ENCODE data around the gene IREB2. TPM values are rescaled to one million over a fixed set of nuclear protein-coding genes. Genes with fewer than 3 reads are reported as not detected.
"Not testable (repeated sequence)": the region's sequence is repeated elsewhere in the genome, so short reads cannot be mapped to it uniquely, and the experiment has no call there.

The IREB2 gene
- total and polyA plus RNA-seq, 9 donors = 15.2 to 54.5 (median 44.8) TPM

GRCh38 chr15:78538358-78538757, 100.3 kb downstream of the IREB2 start:
- DNase-seq = no peak
- no peak overlapping the region for H3K27ac ChIP-seq
- 70 to 81% (median 81%) methylated on average over 1 of the region's 1 CpG for WGBS, 3 donors
- no peak for TF ChIP-seq EP300 (IDR thresholded peaks at IDR 0.05)
- no peak for TF ChIP-seq POLR2A (IDR thresholded peaks at IDR 0.05)
- no peak for TF ChIP-seq CTCF (IDR thresholded peaks at IDR 0.05)
- intact Hi-C loops (cut with DNase I) = no loop called here
- H3K36me3 ChIP-seq = no peaks in the 10 kb centered on the region
- no peak overlapping the region for H3K4me3 ChIP-seq
- H3K27me3 ChIP-seq = no peaks in the 10 kb centered on the region
- H3K4me1 ChIP-seq (ENCODE audit: insufficient read depth) = peaks cover 2% of the 10 kb centered on the region
- no peaks in the 10 kb centered on the region for H3K9me3 ChIP-seq

- peak in 3 of 5 donors; percentile 19 to 38 (median 37) for DNase-seq
- H3K27me3 ChIP-seq; intact Hi-C loops (cut with DNase I); H3K36me3 ChIP-seq; H3K9me3 ChIP-seq; H3K4me1 ChIP-seq (ENCODE audit: insufficient read depth): not testable (repeated sequence)
- 65 to 77% (median 76%) methylated on average over 18 of the region's 18 CpGs for WGBS, 3 donors
- H3K4me3 ChIP-seq = peak overlapping the region; percentile 90
- peak overlapping the region; percentile 82 to 92 for H3K27ac ChIP-seq
These were observed 101.6 kb downstream of the IREB2 start for GRCh38 chr15:78539464-78540140.

DNA sequence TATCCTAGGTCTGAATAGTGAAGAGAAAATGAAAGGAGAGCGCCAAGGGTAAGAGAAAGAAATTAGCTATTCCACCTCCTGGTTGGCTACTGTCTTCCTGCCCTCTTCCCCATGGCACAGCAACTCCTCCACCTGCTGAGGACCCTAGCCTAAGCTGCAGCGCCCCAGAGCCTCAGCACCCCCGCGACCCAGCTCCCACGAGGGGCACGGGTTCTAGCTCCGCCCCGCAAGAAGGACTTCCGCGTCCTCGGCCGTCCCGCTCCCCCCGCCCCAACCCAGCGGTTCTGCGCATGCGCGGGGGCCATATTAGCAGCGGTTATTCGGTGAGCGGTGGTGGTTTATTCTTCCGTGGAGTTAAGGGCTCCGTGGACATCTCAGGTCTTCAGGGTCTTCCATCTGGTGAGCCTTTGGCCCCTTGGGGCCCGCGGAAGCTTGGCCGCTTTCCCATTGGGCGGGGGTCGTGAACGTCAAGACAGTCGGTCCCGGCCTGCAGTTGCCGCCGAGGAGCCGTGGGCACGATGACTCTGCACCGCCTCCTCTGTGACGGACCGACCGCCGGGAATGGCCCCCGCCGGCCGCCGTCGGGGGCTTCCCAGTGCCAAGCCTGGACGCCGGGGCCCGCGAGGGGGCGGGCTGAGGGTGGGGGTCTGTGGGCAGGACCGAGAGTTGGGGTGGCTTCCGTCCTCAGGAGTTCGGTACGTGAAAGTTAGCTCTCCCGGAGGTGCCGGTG, 102.3 kb downstream of the IREB2 start, which contains the start of gene PSMA4:
Gene PSMA4, plus strand, starts transcription at position 304 of the 730 bp plus-strand sequence. CDS start 1,484 bp downstream, outside the sequence.
- Histone ChIP-seq H3K27me3 (no peaks in the 10 kb centered on the region), H3K4me3 (peak within 1 kb of the TSS; percentile 90), H3K27ac (peak within 1 kb of the TSS; percentile 82 to 92), H3K4me1 (ENCODE audit: insufficient read depth) (peaks cover 2% of the 10 kb centered on the region), H3K9me3 (no peaks in the 10 kb centered on the region), H3K36me3 (no peaks in the 10 kb centered on the region)
- intact Hi-C loops (cut with DNase I) = no loop called here
- peak; percentile 91 to 96 (median 94) for DNase-seq
- 1 to 2% (median 1%) methylated on average over 45 to 56 of the region's 56 CpGs for WGBS, 3 donors
- TF ChIP-seq POLR2A (IDR thresholded peaks at IDR 0.05) (peak; percentile 88), EP300 (IDR thresholded peaks at IDR 0.05) (peak; percentile 4), CTCF (IDR thresholded peaks at IDR 0.05) (no peak)

- H3K4me3 ChIP-seq = peak overlapping the region; percentile 90
- no peak for DNase-seq
- peaks cover 2% of the 10 kb centered on the region for H3K4me1 ChIP-seq (ENCODE audit: insufficient read depth)
- no peaks in the 10 kb centered on the region for H3K27me3 ChIP-seq
- WGBS, 3 donors = 2 to 3% (median 2%) methylated on average over 17 of the region's 17 CpGs
- H3K36me3 ChIP-seq = no peaks in the 10 kb centered on the region
- TF ChIP-seq POLR2A (IDR thresholded peaks at IDR 0.05) = no peak
- TF ChIP-seq CTCF (IDR thresholded peaks at IDR 0.05) = no peak
- TF ChIP-seq EP300 (IDR thresholded peaks at IDR 0.05) = no peak
- intact Hi-C loops (cut with DNase I) = no loop called here
- no peaks in the 10 kb centered on the region for H3K9me3 ChIP-seq
- peak overlapping the region; percentile 82 to 92 for H3K27ac ChIP-seq
These were observed 103.1 kb downstream of the IREB2 start for GRCh38 chr15:78540871-78541743.

Data from ovary (tissue), 9 donors.